Spleen (tissue), 11 donors: ENCODE results near the gene VPS26B. TPM values are rescaled to one million over a fixed set of nuclear protein-coding genes. Genes with fewer than 3 reads are reported as not detected.

ENCODE experiments used
- DNase-seq: peaks from one replicate; pipeline ENCODE4 v3.0.0-alpha.2; 2020
- H3K27ac ChIP-seq, 8 donors: fragments of 200-600 bp; sonication (generic) in 7 of 8; 1 replicate in 4 of 8; 2 replicates in 4 of 8; pipeline versions ENCODE4 v1.5.0 to v1.8.0; 2016 to 2021; ENCODE audit warnings: inconsistent platforms in 4 of 8, mild to moderate bottlenecking in 4 of 8, moderate library complexity in 1 of 8
- H3K27me3 ChIP-seq, 7 donors: fragments of 200-600 bp; sonication (generic) in 6 of 7; replicated peaks in 1 of 7; 1 replicate in 4 of 7; 2 replicates in 3 of 7; pipeline versions ENCODE4 v1.5.0 to v1.8.0; 2016 to 2021; ENCODE audit warnings: inconsistent platforms in 3 of 7, mild to moderate bottlenecking in 1 of 7
- H3K36me3 ChIP-seq, 6 donors: fragments of 200-600 bp; sonication (generic) in 5 of 6; 1 replicate in 4 of 6; 2 replicates in 2 of 6; pipeline versions ENCODE4 v1.5.0 to v1.8.0; 2016 to 2021; ENCODE audit warnings: inconsistent platforms in 2 of 6
- H3K4me1 ChIP-seq, 6 donors: fragments of 200-600 bp; sonication (generic) in 5 of 6; 1 replicate in 3 of 6; 2 replicates in 3 of 6; pipeline versions ENCODE4 v1.5.0 to v1.8.0; 2016 to 2021; ENCODE audit warnings: inconsistent platforms in 3 of 6
- H3K4me3 ChIP-seq, 8 donors: fragments of 200-600 bp; sonication (generic) in 7 of 8; 1 replicate in 4 of 8; 2 replicates in 4 of 8; pipeline versions ENCODE4 v1.5.0 to v1.8.0; 2016 to 2021; ENCODE audit warnings: inconsistent platforms in 4 of 8, mild to moderate bottlenecking in 4 of 8, moderate library complexity in 2 of 8
- H3K9me3 ChIP-seq, 8 donors: fragments of 200-600 bp; sonication (generic) in 7 of 8; 1 replicate in 4 of 8; 2 replicates in 4 of 8; pipeline versions ENCODE4 v1.5.0 to v1.8.0; 2016 to 2021; ENCODE audit warnings: inconsistent platforms in 4 of 8
- CTCF ChIP-seq, 11 experiments: fragments of 200-600 bp in 7 of 11; fragments of 450-650 bp in 4 of 11; sonication (generic) in 4 of 11; IDR thresholded peaks in 8 of 11; conservative IDR thresholded peaks in 3 of 11; 1 replicate in 7 of 11; 2 replicates in 4 of 11; pipeline versions ENCODE4 v1.4.0 to v1.8.0; 2016 to 2021; ENCODE audit warnings: antibody characterized with exemption in 11 of 11, inconsistent platforms in 4 of 11, mild to moderate bottlenecking in 1 of 11
- POLR2A ChIP-seq, 3 donors: fragments of 450-650 bp; IDR thresholded peaks; one replicate each; pipeline ENCODE4 v1.5.1; 2017; ENCODE audit warnings: antibody characterized with exemption in 3 of 3, mild to moderate bottlenecking in 1 of 3
- POLR2AphosphoS5 ChIP-seq, 3 donors: sonication (generic); formaldehyde crosslinking; IDR thresholded peaks; one replicate each; pipeline ENCODE4 v1.5.1; 2017; ENCODE audit warnings: antibody characterized with exemption in 3 of 3
- WGBS, 5 donors: extraction: QIAGEN DNeasy Blood & Tissue Kit in 3 of 5; methylation state at CpG; one replicate each; pipeline versions ENCODE4 v1.1.5 to v1.1.7; 2013 to 2018; 5-methylcytosine and 5-hydroxymethylcytosine counted together
- intact Hi-C: fragments of 100-400 bp; cut with DNase I; formaldehyde crosslinking; loops from one replicate; pipeline ENCODE4 v1.15.0; 2023; ENCODE audit warnings: low total_unique reads
- polyA plus RNA-seq, 3 donors: library from polyadenylated mRNA; stranded (reverse); fragments of 200-250 nt; gene quantifications; one replicate each; pipeline ENCODE4 v1.2.1, GENCODE V29; 2013
- total RNA-seq, 7 donors: library from RNA; depleted of rRNA in 3 of 7; stranded (reverse); fragments of >200 nt in 3 of 7; fragmentation: NEBNext Ultra II Directional in 4 of 7; extraction: Animal tissue kit (Norgen Biotek cat#: 25700) in 4 of 7; gene quantifications; one replicate each; pipeline versions ENCODE4 v1.1.0 to v1.2.1, GENCODE V29; 2016 to 2021
- donor health status: healthy with polysubstance abuse.
- donor health status: DM: no; HTN: no; CAD: no; lungs with moderate emphysema.
- donor health status: DM: no; HTN: no; CAD: no.
- donor health status: Bipolar disorder and iron deficiency.
- donor health status: healthy.
- donor health status: DM: no; HTN: no; CAD: no.
- donor health status: DM: yes; HTN: yes; CAD: no.

VPS26B gene
- total and polyA plus RNA-seq, 10 donors, result 9.7 to 48.9 (median 38.9) TPM

DNA sequence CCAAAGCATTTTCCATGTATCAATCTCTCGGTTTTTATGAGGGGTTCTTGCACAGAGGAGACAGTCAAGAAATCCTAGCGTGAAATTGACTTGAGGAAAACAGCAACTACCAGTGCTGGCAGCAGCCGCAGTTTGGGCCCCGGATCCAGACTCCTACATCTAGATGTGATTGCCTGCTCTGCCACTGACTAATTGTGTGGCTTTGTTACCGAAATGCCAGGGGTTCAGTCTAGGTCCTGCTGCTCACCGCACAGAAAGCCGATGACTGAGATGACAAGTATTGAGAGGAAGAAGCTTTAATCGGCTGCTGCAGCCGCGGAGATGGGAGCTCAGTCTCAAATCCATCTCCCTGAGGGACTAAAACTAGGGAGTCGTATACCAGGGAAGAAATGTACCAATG is 43.5 kb downstream of the VPS26B start:
- Histone ChIP-seq H3K4me1 (peaks cover 0 to 25% (median 0%) of the 10 kb centered on the region in 6 donors), H3K36me3 (peaks cover 0 to 25% (median 16%) of the 10 kb centered on the region in 6 donors), H3K27me3 (peaks cover 0 to 37% (median 20%) of the 10 kb centered on the region in 7 donors), H3K27ac (no peak overlapping the region), H3K4me3 (no peak overlapping the region), H3K9me3 (no peaks in the 10 kb centered on the region)
- 88 to 94% (median 92%) methylated on average over 11 of the region's 11 CpGs for WGBS, 5 donors
- intact Hi-C loops, result no loop called here
- TF ChIP-seq POLR2AphosphoS5 (IDR thresholded peaks at IDR 0.05), result no peak
- no peak for TF ChIP-seq CTCF (IDR thresholded peaks at IDR 0.05 in 8 of 11, conservative IDR thresholded peaks at IDR 0.05 in 3 of 11)
- no peak for TF ChIP-seq POLR2A (IDR thresholded peaks at IDR 0.05)
- no peak for DNase-seq

DNA sequence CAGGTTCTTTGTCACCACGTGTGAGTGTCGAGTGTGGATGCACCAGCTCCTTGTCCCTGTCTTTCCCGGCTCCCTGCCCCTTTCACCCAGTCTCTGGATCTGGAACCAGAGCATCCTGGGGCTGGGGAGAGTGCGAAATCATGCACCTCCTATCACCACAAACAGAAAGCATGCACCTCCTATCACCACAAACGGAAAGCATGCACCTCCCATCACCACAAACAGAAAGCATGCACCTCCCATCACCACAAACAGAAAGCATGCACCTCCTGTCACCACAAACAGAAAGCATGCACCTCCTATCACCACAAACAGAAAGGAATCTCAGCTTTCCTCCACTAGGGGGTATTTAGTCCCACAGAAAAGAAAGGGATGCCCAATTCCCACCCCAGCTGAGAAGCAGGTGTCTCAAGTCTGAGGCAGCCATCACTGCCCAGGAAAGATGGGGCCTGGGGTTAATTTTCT is 45.8 kb downstream of the VPS26B start:
- Histone ChIP-seq H3K9me3 (no peaks in the 10 kb centered on the region), H3K36me3 (peaks cover 0 to 3% (median 0%) of the 10 kb centered on the region in 6 donors), H3K27me3 (peaks cover 0 to 60% (median 43%) of the 10 kb centered on the region in 7 donors), H3K4me3 (no peak overlapping the region), H3K27ac (no peak overlapping the region), H3K4me1 (peaks cover 0 to 38% (median 4%) of the 10 kb centered on the region in 6 donors)
- TF ChIP-seq CTCF (IDR thresholded peaks at IDR 0.05 in 8 of 11, conservative IDR thresholded peaks at IDR 0.05 in 3 of 11) (no peak), POLR2AphosphoS5 (IDR thresholded peaks at IDR 0.05) (no peak), POLR2A (IDR thresholded peaks at IDR 0.05) (no peak)
- intact Hi-C loops, result no loop called here
- 35 to 39% (median 37%) methylated on average over 4 to 5 of the region's 5 CpGs for WGBS, 5 donors
- DNase-seq, result no peak

DNA sequence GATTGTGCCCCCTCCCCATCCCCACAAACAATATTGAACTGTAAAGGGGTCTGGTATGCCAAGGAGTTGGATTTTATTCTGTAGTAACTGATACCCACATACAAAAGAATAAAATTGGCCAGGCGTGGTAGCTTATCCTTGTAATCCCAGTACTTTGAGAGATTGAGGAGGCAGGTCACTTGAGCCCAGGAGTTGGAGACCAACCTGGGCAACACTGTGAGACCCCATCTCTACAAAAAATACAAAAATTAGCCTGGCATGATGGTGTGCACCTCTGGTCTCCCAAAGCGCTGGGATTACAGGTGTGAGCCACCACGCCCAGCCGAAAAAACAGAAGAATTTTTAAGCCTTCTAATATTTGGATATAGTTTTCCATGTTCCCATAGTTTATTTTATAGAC is 47.5 kb downstream of the VPS26B start:
- no peak for DNase-seq
- Histone ChIP-seq H3K4me1 (peaks cover 15 to 44% (median 21%) of the 10 kb centered on the region in 6 donors), H3K9me3 (no peaks in the 10 kb centered on the region), H3K27me3 (peaks cover 0 to 77% (median 60%) of the 10 kb centered on the region in 7 donors), H3K4me3 (no peak overlapping the region), H3K27ac (no peak overlapping the region), H3K36me3 (no peaks in the 10 kb centered on the region)
- 91 to 98% (median 93%) methylated on average over 4 of the region's 4 CpGs for WGBS, 5 donors
- intact Hi-C loops, result no loop called here
- TF ChIP-seq POLR2A (IDR thresholded peaks at IDR 0.05), result no peak

DNA sequence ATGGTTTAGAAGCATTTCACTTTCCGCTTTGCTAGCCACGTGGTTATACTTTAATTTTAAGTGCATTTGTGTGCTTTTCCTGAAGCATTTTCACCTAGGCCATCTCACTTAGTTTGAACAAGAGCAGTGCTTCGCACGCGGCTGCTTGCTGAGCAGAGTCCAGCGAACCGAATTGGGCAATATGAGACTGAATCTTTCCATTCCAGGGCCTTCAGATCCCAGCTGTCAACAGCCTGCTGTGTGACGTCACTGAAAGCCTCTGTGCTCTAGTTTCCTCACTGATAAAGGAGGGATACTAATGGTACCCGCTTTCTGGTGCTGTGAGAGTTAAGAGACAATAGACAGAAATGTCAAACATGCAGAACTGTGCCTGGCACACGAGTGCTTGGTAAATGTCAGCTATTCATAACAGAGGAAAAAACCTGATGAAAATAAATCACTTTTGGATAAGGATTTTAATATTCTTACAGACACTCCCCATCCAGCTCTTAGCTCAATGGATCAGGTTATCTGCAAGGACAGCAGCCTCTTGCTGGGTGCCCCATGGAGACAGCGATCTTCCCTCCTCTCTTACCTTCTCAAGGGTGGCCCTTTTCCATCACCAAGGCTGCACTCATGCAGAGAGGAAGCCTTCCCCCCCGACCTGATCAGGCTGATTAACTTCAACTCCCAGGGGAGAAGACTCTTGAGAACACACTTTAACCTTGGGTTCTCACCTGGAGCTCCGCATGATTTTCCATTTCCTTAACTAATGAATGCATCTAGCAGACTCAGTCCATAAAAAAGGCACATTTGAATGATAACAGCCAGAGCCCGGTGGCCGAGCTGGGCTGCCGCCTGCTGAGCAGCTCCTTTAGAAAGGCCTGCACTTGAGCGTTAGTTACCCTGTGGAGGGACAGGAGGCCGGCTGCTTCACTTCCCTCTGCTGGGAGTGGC is 48.2 kb downstream of the VPS26B start:
- Histone ChIP-seq H3K27ac (no peak overlapping the region), H3K36me3 (no peaks in the 10 kb centered on the region), H3K9me3 (no peaks in the 10 kb centered on the region), H3K27me3 (peaks cover 0 to 84% (median 67%) of the 10 kb centered on the region in 7 donors), H3K4me1 (peaks cover 17 to 44% (median 25%) of the 10 kb centered on the region in 6 donors), H3K4me3 (no peak overlapping the region)
- WGBS, 5 donors, result 38 to 45% (median 44%) methylated on average over 18 of the region's 18 CpGs
- intact Hi-C loops, result no loop called here
- TF ChIP-seq POLR2A (IDR thresholded peaks at IDR 0.05) (no peak), CTCF (IDR thresholded peaks at IDR 0.05 in 8 of 11, conservative IDR thresholded peaks at IDR 0.05 in 3 of 11) (no peak), POLR2AphosphoS5 (IDR thresholded peaks at IDR 0.05) (no peak)
- DNase-seq, result no peak
